CD8-positive, alpha-beta memory T cell (primary cell): ENCODE measurements around the gene RIPOR2. TPM values are rescaled to one million over a fixed set of nuclear protein-coding genes. Genes with fewer than 3 reads are reported as not detected.

Experiments
- CTCF ChIA-PET: fragments of 350-600 bp; sonication (Branson Sonifier 250); formaldehyde crosslinking; loops from one replicate; lab custom pipeline; 2021; ENCODE audit warnings: antibody characterized with exemption; lab: Charles Lee
- POLR2A ChIA-PET: fragments of 350-600 bp; sonication (Branson Sonifier 250); formaldehyde crosslinking; loops from one replicate; lab custom pipeline; 2021; ENCODE audit warnings: antibody characterized with exemption; lab: Charles Lee
- DNase-seq, 5 donors: peaks; one replicate each; pipeline versions ENCODE4 v3.0.0 to v3.0.0-alpha.2; 2020 to 2022; ENCODE audit warnings: mixed read lengths in 1 of 5
- H3K27ac ChIP-seq: one replicate; pipeline ENCODE4 v1.7.0; 2013; ENCODE audit warnings: low read depth, mild to moderate bottlenecking, low read length, moderate library complexity
- H3K27me3 ChIP-seq: 2 replicates; pipeline ENCODE4 v1.7.0; 2013; ENCODE audit warnings: low read length, mild to moderate bottlenecking; ENCODE audit not compliant: insufficient read depth, poor library complexity, severe bottlenecking
- H3K36me3 ChIP-seq: 2 replicates; pipeline ENCODE4 v1.7.0; 2013; ENCODE audit warnings: mild to moderate bottlenecking, low read length, moderate library complexity; ENCODE audit not compliant: insufficient read depth
- H3K4me1 ChIP-seq: 2 replicates; pipeline ENCODE4 v1.7.0; 2013; ENCODE audit warnings: mild to moderate bottlenecking, low read length, moderate library complexity; ENCODE audit not compliant: insufficient read depth
- H3K4me3 ChIP-seq: 2 replicates; pipeline ENCODE4 v1.7.0; 2013; ENCODE audit warnings: mild to moderate bottlenecking, low read length
- H3K9me3 ChIP-seq: 2 replicates; pipeline ENCODE4 v1.7.0; 2013; ENCODE audit warnings: mild to moderate bottlenecking, low read length
- H3K27ac Mint-ChIP-seq, 8 donors: one replicate each; pipeline ENCODE4 v1.8.0; 2020 to 2021; ENCODE audit warnings: mixed read lengths in 8 of 8, mild to moderate bottlenecking in 6 of 8, inconsistent platforms in 3 of 8, moderate library complexity in 3 of 8
- H3K27me3 Mint-ChIP-seq, 2 donors: one replicate each; pipeline ENCODE4 v1.8.0; 2020 to 2021; ENCODE audit warnings: mixed read lengths in 2 of 2, mild to moderate bottlenecking in 1 of 2, moderate library complexity in 1 of 2
- H3K36me3 Mint-ChIP-seq, 3 donors: one replicate each; pipeline ENCODE4 v1.8.0; 2020 to 2021; ENCODE audit warnings: mixed read lengths in 3 of 3, inconsistent platforms in 1 of 3, mild to moderate bottlenecking in 1 of 3
- H3K4me1 Mint-ChIP-seq, 3 donors: one replicate each; pipeline ENCODE4 v1.8.0; 2020 to 2021; ENCODE audit warnings: mixed read lengths in 3 of 3, inconsistent platforms in 1 of 3, mild to moderate bottlenecking in 1 of 3
- H3K4me3 Mint-ChIP-seq, 7 donors: one replicate each; pipeline ENCODE4 v1.8.0; 2020 to 2021; ENCODE audit warnings: mixed read lengths in 7 of 7, mild to moderate bottlenecking in 6 of 7, moderate library complexity in 4 of 7, inconsistent platforms in 2 of 7
- H3K9me3 Mint-ChIP-seq, 5 donors: one replicate each; pipeline ENCODE4 v1.8.0; 2020 to 2022; ENCODE audit warnings: mixed read lengths in 5 of 5, mild to moderate bottlenecking in 3 of 5, moderate library complexity in 2 of 5, inconsistent platforms in 1 of 5
- polyA plus RNA-seq: library from polyadenylated mRNA; unstranded; fragments of 300-500 nt; fragmentation: Illumina TruSeq; gene quantifications from one replicate; pipeline ENCODE4 v1.2.3, GENCODE V29; 2021
- total RNA-seq, 2 experiments: library from RNA; stranded (reverse); gene quantifications; one replicate each; pipeline ENCODE4 v1.2.3, GENCODE V29; 2021

Gene RIPOR2
- total and polyA plus RNA-seq, 3 experiments from 2014 or later, result 54.4 to 427 (median 58.2) TPM

DNA sequence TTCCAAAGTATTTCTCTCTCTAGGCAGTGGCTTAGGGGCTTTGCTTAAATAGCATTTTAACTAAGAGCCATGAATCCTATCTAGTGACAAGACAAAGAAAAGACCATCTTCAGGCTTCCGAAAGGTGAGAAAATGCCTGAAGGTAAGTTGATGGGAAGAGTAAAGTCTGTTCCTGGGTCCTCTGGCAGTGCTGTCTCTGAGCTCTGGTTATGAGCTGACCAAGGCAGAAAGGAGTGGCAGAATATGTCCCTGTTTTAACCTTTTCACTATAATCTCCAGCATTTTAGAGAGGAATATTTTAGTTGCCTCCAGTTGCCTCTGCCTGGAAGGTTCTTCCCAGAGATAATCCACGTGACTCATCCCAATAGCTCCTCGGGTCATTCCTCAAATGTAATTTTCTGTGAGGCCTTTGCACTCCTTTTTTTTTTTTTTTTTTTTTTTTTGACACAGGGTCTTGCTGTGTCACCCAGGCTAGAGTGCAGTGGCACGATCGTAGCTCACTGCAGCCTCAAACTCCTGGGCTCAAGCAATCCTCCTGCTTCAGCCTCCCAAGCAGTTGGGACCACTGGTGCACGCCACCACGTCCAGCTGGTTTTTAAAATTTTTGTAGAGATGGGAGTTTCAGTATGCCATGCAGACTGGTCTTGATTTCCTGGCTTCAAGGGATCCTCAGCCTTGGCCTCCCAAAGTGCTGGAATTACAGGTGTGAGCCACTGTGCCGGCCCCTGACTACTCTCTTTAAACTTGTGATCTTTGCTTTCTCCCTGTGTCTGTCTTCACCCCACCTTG, 133.3 kb downstream of the RIPOR2 start:
- no peaks in the 10 kb centered on the region for H3K9me3 Mint-ChIP-seq

GRCh38 chr6:24799541-24799915, 136.2 kb downstream of the RIPOR2 start:
- Histone ChIP-seq H3K9me3 (no peaks in the 10 kb centered on the region), H3K27ac (no peak overlapping the region), H3K27me3 (no peaks in the 10 kb centered on the region), H3K4me3 (no peak overlapping the region), H3K36me3 (peaks cover 9% of the 10 kb centered on the region), H3K4me1 (no peaks in the 10 kb centered on the region)
- Mint-ChIP-seq H3K4me1 (peaks cover 5 to 9% (median 6%) of the 10 kb centered on the region in 3 donors), H3K9me3 (no peaks in the 10 kb centered on the region), H3K27me3 (no peaks in the 10 kb centered on the region), H3K4me3 (no peak overlapping the region), H3K27ac (peak overlapping the region; percentile 3 to 52 (median 24)), H3K36me3 (peaks cover 0 to 32% (median 6%) of the 10 kb centered on the region in 3 donors)
- no peak for DNase-seq
- ChIA-PET POLR2A (no interaction called here), CTCF (no interaction called here)

More for the DNA sequence above, 133.3 kb downstream of the RIPOR2 start:
- Mint-ChIP-seq H3K27ac (peak overlapping the region in 5 of 8 donors; percentile 8 to 69 (median 58)), H3K27me3 (no peaks in the 10 kb centered on the region), H3K4me1 (peaks cover 5 to 7% (median 6%) of the 10 kb centered on the region in 3 donors), H3K4me3 (peak overlapping the region in 1 of 7 donors; percentile 40), H3K36me3 (peaks cover 0 to 62% (median 10%) of the 10 kb centered on the region in 3 donors)
- Histone ChIP-seq H3K4me1 (no peaks in the 10 kb centered on the region), H3K36me3 (peaks cover 38% of the 10 kb centered on the region), H3K4me3 (no peak overlapping the region), H3K9me3 (no peaks in the 10 kb centered on the region), H3K27ac (no peak overlapping the region), H3K27me3 (no peaks in the 10 kb centered on the region)
- ChIA-PET CTCF (no interaction called here), POLR2A (interaction anchor here (0.6 kb wide), 1 partner anchor 190 kb away, joined by 5 read pairs; no protein-coding TSS in a partner anchor)
- DNase-seq, result no peak

DNA sequence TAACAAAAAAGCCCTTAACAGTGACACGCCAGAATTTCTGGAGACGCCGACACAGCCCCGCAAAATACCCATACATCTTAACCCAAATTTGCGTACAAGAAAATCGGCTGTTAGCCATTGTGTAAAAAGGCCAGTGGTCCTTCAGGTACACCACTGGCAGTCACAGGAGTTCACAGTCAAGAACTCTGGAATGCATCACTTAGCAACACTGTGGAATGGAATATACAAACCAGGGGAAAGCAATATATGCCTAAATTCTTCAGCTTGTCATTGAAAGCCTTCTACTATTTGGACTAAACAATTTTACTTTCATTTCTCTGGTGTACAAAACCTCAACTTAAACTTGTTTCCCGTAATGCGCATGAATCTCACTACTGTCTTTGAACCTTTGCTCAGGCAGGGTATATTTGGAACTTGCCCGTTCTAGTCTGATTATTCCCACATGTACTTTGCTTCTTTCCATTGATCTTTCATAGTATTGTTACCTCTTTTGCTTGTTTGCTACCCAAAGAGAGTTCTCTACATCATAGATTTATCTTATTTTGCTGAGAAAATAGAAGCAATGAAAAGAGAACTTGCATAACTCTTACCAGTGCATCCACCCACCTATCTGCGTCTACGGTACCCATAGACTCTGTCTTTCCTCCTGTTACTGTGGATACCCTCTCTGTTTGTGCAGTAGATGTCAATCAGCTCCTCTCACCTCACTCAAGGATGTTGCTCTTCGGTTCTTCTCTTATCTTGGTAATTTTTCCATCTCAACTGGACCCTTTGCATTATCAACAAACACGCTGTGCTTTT, 136.8 kb downstream of the RIPOR2 start, which contains the start of gene ARMH2:
TSS of gene ARMH2 (minus strand) at position 178 of the 801 bp plus-strand sequence. CDS start at position 118, 60 bp downstream.
- ChIA-PET CTCF (no interaction called here), POLR2A (no interaction called here)
- no peak for DNase-seq
- peaks cover 5 to 9% (median 6%) of the 10 kb centered on the region in 3 donors for H3K4me1 Mint-ChIP-seq
- H3K27me3 Mint-ChIP-seq, result no peaks in the 10 kb centered on the region
- Histone ChIP-seq H3K4me1 (no peaks in the 10 kb centered on the region), H3K9me3 (no peaks in the 10 kb centered on the region), H3K27ac (no peak within 1 kb of the TSS), H3K4me3 (no peak within 1 kb of the TSS), H3K27me3 (no peaks in the 10 kb centered on the region), H3K36me3 (peaks cover 9% of the 10 kb centered on the region)
- no peaks in the 10 kb centered on the region for H3K9me3 Mint-ChIP-seq
- H3K27ac Mint-ChIP-seq, result peak within 1 kb of the TSS; percentile 7 to 76 (median 42)
- no peak within 1 kb of the TSS for H3K4me3 Mint-ChIP-seq
- peaks cover 0 to 29% (median 6%) of the 10 kb centered on the region in 3 donors for H3K36me3 Mint-ChIP-seq

- H3K4me1 Mint-ChIP-seq, result peaks cover 4 to 9% (median 5%) of the 10 kb centered on the region in 3 donors
- ChIA-PET CTCF (interaction anchor here (1.0 kb wide), 1 partner anchor 11 kb away, joined by 3 read pairs; no protein-coding TSS in a partner anchor), POLR2A (no interaction called here)
- H3K36me3 ChIP-seq, result peaks cover 4% of the 10 kb centered on the region
- no peak overlapping the region for H3K4me3 ChIP-seq
- no peaks in the 10 kb centered on the region for H3K27me3 Mint-ChIP-seq
- peak overlapping the region in 3 of 8 donors; percentile 14 to 43 (median 14) for H3K27ac Mint-ChIP-seq
- no peak for DNase-seq
- H3K4me1 ChIP-seq, result no peaks in the 10 kb centered on the region
- H3K27me3 ChIP-seq, result no peaks in the 10 kb centered on the region
- no peaks in the 10 kb centered on the region for H3K9me3 ChIP-seq
- H3K4me3 Mint-ChIP-seq, result no peak overlapping the region
- no peak overlapping the region for H3K27ac ChIP-seq
- peaks cover 0 to 18% (median 7%) of the 10 kb centered on the region in 3 donors for H3K36me3 Mint-ChIP-seq
- no peaks in the 10 kb centered on the region for H3K9me3 Mint-ChIP-seq
These were observed 138.1 kb downstream of the RIPOR2 start for GRCh38 chr6:24797596-24798216.

DNA sequence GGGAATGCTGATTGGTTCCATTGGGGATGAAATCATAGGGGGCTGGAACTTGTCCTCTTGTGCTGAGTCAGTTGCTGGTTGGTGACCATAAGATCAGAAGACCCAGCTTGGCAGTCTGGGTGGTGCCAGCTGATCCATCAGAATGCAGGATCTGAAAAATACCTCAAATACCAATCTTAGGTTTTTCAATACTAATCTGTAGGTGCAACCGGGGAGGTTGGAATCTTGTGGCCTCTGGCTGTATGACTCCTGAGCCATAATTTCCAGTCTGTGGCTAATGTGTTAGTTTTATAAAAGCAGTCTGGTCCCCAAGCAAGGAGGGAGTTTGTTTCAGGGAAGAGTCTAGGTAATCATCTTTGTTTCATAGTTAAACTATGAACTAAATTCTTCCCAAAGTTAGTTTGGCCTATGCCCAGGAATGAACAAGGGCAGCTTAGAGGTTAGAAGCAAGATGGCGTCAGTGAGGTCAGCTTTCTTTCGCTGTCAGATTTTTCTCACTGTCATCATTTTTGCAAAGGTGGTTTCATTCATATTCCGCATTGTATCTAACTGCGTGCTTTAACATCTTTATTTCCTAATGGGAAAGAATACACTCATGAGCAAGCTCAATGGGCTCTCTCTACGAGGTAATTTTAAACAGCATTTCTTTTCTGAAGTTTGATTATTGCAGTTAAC, 139.0 kb downstream of the RIPOR2 start:
- ChIA-PET CTCF (interaction anchor here (1.0 kb wide), 1 partner anchor 11 kb away, joined by 3 read pairs; no protein-coding TSS in a partner anchor), POLR2A (no interaction called here)
- peaks cover 0 to 10% (median 7%) of the 10 kb centered on the region in 3 donors for H3K36me3 Mint-ChIP-seq
- DNase-seq, result no peak
- no peaks in the 10 kb centered on the region for H3K27me3 Mint-ChIP-seq
- no peaks in the 10 kb centered on the region for H3K4me1 ChIP-seq
- no peaks in the 10 kb centered on the region for H3K9me3 Mint-ChIP-seq
- no peak overlapping the region for H3K27ac ChIP-seq
- peaks cover 4 to 9% (median 5%) of the 10 kb centered on the region in 3 donors for H3K4me1 Mint-ChIP-seq
- no peak overlapping the region for H3K4me3 ChIP-seq
- no peaks in the 10 kb centered on the region for H3K9me3 ChIP-seq
- peak overlapping the region in 3 of 8 donors; percentile 29 to 87 (median 63) for H3K27ac Mint-ChIP-seq
- no peak overlapping the region for H3K4me3 Mint-ChIP-seq
- no peaks in the 10 kb centered on the region for H3K27me3 ChIP-seq
- H3K36me3 ChIP-seq, result no peaks in the 10 kb centered on the region

GRCh38 chr6:24795106-24795505, 140.7 kb downstream of the RIPOR2 start:
- no peaks in the 10 kb centered on the region for H3K27me3 Mint-ChIP-seq
- H3K27me3 ChIP-seq, result no peaks in the 10 kb centered on the region
- no peak overlapping the region for H3K4me3 Mint-ChIP-seq
- peaks cover 0 to 3% (median 1%) of the 10 kb centered on the region in 3 donors for H3K36me3 Mint-ChIP-seq
- H3K4me1 Mint-ChIP-seq, result peaks cover 4 to 5% (median 5%) of the 10 kb centered on the region in 3 donors
- no peaks in the 10 kb centered on the region for H3K9me3 Mint-ChIP-seq
- no peaks in the 10 kb centered on the region for H3K4me1 ChIP-seq
- no peak overlapping the region for H3K27ac ChIP-seq
- H3K9me3 ChIP-seq, result no peaks in the 10 kb centered on the region
- CTCF ChIA-PET, result interaction anchor here (1.2 kb wide), 1 partner anchor 15 kb away, joined by 4 read pairs; no protein-coding TSS in a partner anchor
- H3K36me3 ChIP-seq, result no peaks in the 10 kb centered on the region
- no peak overlapping the region for H3K4me3 ChIP-seq
- no peak overlapping the region for H3K27ac Mint-ChIP-seq
- POLR2A ChIA-PET, result no interaction called here
- no peak for DNase-seq

DNA sequence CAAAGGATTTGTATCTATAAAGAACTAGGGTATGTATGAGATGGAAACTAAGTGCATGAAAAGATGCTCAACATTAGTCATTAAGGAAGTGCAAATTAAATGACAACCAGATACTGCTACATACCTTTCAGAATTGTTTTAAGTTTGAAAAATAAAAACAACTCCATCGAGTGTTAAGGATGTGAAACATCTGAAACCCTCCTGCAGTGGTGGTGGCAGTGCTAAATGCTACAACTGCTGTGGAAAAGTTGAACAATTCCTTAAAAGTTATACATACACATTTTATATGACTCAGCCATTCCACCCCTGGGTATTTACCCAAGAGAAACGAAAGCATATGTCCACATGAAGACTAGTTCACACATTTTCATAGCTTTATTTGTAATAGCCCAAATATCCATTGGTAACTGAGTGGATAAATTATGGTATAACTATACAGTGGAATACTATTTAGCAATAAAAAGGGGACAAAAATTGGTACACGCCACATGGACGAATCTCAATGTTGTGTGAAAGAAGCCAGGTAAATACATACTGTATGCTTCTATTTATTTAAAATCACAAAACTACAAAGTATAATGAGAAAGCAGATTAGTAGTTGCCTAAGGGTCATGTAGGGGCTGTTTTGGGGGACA, 147.6 kb downstream of the RIPOR2 start:
- peaks cover 5 to 28% (median 6%) of the 10 kb centered on the region in 3 donors for H3K36me3 Mint-ChIP-seq
- DNase-seq, result no peak
- H3K9me3 Mint-ChIP-seq, result no peaks in the 10 kb centered on the region
- no peaks in the 10 kb centered on the region for H3K36me3 ChIP-seq
- ChIA-PET POLR2A (interaction anchor here (1.5 kb wide), 1 partner anchor 12 kb away, joined by 6 read pairs; no protein-coding TSS in a partner anchor), CTCF (no interaction called here)
- H3K4me1 ChIP-seq, result no peaks in the 10 kb centered on the region
- no peaks in the 10 kb centered on the region for H3K9me3 ChIP-seq
- no peak overlapping the region for H3K4me3 Mint-ChIP-seq
- H3K4me1 Mint-ChIP-seq, result no peaks in the 10 kb centered on the region
- no peak overlapping the region for H3K27ac Mint-ChIP-seq
- H3K27me3 Mint-ChIP-seq, result no peaks in the 10 kb centered on the region
- H3K27me3 ChIP-seq, result no peaks in the 10 kb centered on the region
- no peak overlapping the region for H3K27ac ChIP-seq
- no peak overlapping the region for H3K4me3 ChIP-seq
